GM21515 (cell line): Measurements from ENCODE around the gene SSTR5.

Experiments used
- ATAC-seq: cut with Tn5 transposase; IDR thresholded peaks from one replicate; pipeline ENCODE4 v1.9.1; 2021; ENCODE audit not compliant: unreplicated experiment

SSTR5 gene

DNA sequence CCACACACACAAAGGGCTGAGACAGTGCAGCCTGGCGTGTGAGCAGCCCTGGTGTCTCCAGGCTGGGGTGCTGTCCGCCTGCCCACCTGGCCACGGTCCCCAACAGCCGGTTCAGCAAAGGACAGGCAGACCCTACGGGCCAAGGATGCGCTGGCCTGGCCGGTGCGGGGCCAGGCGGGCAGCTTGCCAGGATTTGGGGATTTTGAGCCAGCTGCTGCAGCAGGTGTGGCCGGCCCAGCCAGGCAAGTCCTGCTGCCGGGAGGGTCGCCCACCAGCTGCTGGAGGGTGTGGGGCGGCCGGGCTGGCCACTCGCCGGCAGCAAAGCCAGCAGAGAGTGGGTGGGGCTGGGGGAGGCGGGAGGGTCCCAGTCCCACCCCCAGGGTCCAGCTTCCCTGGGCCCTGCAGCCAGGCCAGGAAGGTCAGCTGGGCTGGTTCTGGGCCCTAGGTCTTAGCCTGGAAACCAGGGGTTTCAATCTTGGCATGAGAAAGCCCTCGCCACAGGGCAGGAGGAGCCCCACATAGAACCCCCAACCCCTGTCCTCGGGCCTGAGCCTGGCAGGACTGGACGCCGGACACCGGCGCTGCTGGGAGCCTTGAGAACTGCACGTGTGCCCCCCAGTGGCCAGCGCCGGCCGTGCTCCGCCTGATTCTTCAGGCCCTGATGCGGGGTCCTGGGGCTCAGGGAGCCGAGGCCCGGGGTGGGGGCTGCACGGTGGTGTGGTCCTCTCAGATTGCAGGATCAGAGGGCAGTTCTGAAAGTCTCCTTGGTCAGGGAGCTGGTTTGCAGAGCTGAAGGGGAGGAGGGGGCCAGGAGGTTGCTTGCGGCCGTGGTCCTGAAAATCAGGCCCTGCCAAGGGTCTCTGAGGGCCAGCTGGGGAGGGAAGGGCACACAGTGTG, 17.6 kb upstream of the SSTR5 start:
- ATAC-seq = no peak

DNA sequence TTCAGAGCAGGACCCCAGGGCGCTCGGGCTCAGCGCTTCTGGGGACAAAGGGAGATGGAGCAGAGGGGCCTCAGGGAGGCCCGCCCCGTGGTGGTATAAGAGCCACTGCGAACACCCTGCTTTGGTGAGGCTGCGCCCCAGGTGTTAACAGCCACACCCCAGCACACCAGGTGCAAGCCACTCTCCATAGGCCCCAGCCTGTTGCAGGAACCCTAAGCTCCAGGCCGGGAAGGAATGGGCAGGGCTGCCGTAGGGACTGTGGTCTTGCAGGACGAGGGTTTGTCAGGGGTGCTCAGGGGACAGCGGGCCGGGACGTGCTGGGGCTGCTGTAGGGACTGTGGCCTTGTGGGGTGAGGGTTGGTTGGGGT, 17.0 kb upstream of the SSTR5 start:
- ATAC-seq = no peak

DNA sequence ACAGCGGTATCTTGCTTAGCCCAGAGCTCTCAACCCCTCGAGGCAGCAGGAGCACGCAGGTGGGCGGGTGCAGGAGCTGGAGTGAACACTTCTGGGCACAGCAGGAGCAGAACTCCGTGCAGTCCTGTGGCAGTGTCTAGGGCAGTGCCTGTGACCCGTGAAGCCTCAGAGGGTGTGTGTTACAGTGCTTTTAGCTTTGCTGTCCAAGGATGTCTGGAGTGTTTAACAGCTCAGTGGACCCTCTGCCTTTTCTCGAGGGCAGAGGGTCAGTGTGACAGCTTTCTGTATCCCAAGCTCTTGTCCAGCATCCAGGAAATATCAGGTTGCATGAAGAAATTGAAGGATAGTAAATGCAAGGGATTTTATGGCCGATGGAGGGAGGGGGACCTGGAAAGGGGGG, 16.4 kb upstream of the SSTR5 start:
- ATAC-seq = no peak

DNA sequence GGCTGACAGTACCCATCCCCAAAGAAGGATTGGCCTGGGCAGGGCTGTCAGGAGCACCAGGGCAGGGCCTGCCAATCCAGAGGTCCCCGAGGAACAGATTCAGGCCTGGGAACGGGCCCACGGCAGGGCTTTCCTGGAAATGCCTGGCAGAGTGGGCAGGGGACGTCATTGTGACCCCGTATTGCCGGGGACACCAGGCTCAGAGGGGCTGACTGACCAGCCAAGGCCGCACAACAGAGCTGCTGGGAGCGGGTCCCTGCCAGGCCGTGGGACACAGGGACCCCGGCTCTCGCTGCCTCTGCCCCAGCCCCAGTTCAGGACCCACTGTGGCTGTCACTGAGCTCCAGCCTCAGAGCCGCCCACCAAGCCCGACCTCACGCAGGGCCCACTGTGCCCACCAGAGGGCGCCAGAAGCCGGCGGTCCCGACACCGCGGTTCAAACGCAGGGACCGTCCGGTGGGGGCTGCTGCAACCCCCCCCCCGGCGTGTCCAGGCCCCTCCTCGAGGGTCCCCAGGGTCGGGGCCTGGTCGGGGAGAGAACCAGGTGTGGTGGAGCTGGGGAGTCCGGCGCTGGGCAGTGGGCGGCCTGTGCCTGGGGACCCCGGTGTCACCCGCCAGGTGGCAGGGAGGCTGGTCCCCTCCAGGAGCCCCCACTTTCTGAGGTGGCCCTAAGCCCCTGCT, 15.2 kb upstream of the SSTR5 start:
- ATAC-seq = no peak

GRCh38 chr16:1058216-1058615, 14.3 kb upstream of the SSTR5 start:
- no peak for ATAC-seq

DNA sequence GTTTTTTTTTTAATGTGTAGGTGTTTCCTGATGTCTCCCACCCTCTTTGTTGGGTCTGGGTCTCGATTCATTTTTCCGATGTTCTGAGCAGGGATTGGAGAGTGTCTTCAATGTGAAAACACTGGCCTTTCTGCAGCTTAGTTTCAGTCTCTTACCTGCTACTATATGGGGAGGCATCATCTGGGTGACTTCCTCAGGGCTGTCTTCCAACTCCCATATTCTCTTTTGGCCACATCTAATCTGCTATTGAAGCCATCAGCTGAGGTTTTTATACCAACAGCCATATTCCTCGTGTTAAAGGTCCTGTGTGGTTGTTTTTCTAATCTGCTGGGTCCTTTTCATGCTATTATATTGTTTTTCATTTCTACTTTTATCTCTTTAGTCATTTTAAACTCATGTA, 13.2 kb upstream of the SSTR5 start:
- no peak for ATAC-seq

- no peak for ATAC-seq
These were observed 11.9 kb upstream of the SSTR5 start for GRCh38 chr16:1060416-1061340.

DNA sequence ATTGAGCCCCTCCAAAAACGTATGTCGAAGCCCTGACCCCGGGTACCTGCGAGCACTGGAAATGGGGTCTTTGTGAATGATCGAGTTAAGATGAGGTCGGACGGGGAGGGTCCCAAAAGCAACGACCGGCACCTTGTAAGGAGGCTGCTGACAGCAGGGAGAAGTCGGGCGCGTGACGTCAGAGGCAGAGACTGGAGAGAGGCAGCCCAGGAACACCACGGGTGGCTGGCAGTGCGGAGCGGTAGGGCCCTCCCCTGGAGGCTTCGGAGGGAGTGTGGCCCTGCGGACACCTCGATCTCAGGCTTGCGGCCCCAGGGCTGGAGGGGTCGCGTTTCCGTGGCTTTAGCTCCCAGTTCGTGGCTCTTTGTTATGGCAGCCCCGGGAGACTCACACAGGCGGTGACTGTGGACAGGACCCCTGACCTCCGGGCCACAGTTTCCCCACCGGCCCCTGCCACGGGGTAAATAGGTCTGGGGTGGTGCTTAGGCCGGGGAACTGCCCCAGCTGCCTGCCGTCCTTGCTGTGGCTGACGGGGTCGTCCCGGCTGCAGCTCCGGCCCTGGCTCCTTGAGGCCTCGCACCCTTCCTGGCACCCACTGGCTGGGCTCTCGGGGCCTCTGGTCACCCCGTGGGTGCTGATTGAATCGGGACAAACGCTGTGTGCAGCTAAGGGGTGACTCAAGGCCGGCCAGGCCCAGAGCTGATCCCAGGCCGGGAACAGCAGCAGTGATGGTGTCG, 10.6 kb upstream of the SSTR5 start:
- ATAC-seq = no peak

DNA sequence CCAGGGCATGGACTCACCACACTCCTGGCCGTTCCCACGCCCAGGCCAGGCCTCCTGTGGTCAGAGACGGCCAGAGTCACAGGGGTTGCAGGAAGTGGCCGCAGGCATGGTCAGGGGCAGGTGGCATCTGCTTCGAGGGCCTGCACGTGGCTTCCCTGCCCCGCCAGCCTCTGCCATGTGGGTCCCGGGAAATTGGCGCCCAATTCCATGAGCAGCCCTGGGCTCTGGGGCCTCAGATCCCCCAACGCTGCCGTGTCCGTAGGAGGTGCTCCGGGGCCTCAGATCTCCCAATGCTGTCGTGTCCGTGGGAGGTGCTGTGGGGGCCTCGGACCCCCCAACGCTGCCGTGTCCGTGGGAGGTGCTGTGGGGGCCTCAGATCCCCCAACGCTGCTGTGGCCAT, 9.7 kb upstream of the SSTR5 start:
- no peak for ATAC-seq

DNA sequence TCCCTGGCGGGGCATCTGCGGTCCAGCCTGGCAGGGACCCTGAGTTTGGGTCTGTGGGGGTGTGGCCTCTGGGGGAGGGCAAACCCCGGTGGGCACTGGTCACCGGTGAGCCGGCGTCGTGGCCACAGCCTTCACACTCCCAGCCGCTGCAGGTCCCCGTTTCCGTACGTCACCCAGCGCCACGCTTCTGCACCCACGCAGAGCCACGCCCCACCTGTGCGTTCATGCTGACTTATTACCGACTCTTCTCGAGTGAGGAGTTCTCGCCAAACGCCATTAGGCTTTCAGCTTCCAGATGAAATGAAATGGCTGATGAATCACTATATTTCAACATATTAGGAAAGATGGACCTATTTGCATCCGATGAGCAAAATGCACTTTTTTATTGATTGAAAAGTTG, 8.8 kb upstream of the SSTR5 start:
- no peak for ATAC-seq

DNA sequence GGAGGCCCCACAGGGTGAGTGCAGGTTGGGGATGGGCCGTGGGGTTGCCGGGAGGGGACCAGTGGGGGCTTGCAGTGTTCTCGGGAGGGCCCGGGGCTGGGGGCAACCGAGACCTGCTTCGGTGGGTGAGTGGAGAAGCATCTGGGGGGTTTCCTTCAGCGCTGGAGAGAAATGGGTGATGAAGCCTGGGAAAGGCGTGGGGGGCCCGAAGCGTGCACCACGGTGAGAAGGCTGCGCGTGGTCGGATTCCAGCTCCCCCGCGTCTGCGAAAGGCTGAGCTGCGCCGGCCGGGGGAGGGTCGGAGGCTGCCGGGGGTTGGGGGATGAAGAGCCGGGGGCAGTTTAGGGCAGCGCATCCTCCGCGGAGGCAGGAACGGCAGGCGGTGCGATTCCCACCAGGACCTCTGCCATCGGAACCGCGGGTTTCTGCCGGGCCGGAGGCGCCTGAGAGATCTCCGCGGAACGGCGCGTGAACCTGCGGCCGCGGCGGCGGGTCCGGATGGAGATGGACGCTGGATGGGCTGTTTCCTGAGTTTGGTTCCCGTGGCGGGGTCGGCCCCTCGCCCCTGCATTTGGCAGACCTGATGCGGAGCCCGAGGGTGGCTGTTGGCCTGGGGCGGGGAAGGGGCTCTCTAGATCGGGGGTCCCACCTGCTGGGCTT, 6.9 kb upstream of the SSTR5 start:
- ATAC-seq = no peak

DNA sequence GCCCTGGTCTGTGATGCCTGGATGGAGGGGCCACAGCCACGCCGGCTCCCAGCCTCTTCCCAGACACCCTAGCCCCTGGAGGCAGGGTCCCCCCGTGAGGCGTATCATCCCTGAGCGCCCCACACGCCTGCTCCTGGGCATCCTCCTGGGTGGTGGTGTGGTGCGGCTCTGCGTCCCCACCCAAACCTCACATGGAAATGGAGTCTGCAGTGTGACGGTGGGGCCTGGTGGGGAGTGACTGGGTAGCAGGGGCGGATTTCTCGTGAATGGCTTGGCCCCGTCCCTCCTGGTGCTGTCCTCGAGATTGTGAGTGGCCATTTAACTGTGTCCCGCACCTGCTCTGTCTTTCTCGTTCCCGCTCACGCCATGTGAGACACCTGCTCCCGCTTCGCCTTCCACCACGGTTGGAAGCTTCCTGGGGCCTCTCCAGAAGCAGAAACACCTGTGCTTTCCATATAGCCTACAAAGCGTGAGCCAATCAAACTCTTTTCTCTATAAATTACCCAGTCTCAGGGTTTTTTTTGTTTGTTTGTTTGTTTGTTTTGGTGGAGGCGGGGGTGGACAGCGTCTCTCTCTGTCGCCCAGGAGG, 5.9 kb upstream of the SSTR5 start:
- ATAC-seq = no peak

DNA sequence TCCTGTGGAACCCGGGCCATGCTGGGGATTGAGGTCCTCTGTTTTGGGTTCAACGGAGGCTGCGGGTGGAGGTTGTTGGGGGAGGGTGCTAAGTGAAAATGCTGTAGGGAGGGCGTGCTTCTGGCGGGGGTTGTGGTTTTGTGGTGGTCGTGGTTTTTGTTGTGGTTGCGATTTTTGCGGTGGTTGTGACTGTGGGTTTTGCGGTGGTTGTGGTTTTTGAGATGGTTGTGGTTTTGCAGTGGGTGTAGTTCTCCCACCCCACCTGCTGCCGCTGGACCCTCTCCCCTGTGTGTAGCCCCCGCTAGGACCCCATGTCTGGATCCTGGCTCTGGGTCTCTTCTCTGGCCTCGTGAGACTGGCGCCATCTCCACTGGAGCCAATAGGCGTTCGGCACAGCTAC, 4.9 kb upstream of the SSTR5 start:
- no peak for ATAC-seq

- no peak for ATAC-seq
These were observed 4.1 kb upstream of the SSTR5 start for GRCh38 chr16:1068451-1068850.

- no peak for ATAC-seq
These were observed 3.4 kb upstream of the SSTR5 start for GRCh38 chr16:1069154-1069553.

DNA sequence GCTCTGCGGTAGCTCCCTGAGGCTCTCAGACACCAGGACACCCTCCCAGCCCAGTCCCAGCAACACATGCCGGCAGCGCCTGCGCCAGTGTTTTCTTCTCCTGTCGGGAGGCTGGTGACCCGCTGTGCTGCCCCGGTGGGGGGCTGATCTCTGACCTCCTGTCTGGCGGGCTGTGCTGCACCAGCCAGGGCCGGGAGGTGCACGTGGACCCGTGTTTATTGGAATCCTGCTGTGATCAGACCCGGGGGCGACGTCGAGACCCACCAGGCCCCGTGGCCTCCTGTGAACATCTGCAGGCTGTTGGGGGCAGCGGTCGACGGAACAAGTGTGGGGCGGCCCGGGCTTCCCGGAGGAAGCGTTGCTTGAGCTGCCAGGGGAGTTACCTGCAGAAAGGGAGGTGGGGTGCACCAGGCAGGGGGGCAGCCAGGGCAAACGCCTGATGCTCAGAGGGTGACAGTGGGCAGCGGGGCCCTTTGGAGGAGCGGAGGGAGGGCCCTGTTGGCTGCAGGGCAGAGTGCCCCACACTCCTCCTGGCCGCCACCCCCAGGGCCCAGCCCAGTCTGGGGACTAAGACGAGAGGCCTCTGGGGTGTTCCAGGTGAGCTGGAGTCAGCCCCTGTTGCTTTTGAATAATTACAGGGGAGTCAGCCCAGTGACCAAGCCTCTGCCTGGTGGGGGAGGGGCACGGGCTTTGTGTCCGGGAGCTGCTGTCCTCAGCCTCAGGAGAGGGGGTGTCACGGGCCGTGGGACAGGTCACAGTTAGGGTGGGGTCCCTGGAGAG, 2.3 kb upstream of the SSTR5 start:
- ATAC-seq = no peak

- ATAC-seq = no peak
These were observed 1.6 kb upstream of the SSTR5 start for GRCh38 chr16:1070864-1071408.

GRCh38 chr16:1071561-1072225, 854 bp upstream of the SSTR5 start:
- no peak for ATAC-seq

DNA sequence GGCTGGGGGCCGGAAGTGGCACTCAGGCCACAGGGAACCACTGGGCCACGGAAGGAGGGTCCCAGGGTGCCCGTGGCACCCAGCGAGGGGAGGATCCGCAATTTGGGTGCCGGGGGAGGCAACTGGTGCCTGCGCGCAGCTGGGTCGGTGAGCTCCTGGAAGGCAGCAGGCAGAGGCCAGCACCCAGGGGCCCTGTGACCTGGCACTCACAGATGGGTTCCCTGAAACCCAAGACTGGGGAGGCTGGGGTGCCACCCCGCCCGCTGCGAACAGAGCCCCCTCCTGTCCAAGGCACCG, 663 bp downstream of the SSTR5 start:
- ATAC-seq = no peak
